Cerebellar nuclear complex (tissue), 1 donor: ENCODE data around the gene FLRT2.

Experiments
- DNase-seq, 2 experiments: peaks; one replicate each; lab custom pipeline; 2025; lab: John Stamatoyannopoulos, UW

The FLRT2 gene

DNA sequence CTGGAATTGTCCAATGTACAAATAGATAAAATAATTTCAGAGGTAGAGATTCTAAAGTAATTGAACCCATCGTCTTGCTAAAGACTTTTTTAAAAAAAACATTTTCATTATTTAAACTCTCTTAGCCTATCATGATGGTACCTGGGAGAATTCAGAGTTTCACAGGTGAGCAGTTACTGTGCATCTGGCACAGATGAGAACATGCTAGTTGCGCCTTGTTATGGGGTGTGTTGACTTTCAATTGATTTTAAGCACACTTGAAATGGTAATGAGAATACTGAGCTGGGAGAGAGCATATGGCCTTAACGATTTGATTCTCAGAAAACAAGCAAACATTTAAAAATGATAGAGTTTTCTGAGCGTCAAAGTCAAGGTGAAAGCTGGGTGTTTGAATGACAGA, 66.6 kb downstream of the FLRT2 start:
- no peak for DNase-seq

DNA sequence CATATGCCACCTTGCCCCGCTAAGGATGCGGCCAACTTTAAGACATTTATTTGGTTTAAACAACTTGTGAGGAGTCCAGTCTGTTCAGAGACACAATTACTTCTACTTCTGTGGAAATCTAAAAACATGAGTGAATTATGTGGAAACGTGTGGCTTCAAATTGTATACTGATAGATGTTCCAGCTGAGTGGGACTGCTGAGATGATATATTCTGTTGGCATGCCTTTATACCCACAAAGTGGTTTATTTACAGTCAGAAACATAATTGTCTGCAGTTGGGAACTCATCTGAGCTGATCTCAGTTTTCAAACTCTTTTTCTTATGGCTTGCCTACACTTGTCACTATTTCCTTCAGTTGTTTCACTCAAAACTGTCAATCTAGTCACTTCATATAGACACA, 67.8 kb downstream of the FLRT2 start:
- no peak for DNase-seq

DNA sequence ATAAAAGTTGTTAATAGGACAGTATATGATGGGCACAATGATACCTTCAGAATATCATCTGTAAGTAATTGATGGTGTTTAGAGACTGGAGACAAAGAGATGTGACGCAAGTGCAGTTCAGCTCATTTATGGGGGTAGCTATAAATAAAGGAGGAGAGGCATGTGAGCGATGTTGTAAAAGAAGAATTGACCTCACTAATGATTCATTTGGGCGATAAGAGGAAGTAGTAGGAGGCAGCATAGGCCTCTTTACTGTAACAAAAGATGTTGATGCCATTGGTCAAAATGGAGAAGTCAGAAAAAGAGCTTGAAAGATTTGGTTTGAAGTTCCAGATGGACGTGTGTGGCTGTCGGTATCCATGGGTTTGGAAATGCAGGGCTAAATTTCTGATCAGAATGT, 70.0 kb downstream of the FLRT2 start:
- no peak for DNase-seq

DNA sequence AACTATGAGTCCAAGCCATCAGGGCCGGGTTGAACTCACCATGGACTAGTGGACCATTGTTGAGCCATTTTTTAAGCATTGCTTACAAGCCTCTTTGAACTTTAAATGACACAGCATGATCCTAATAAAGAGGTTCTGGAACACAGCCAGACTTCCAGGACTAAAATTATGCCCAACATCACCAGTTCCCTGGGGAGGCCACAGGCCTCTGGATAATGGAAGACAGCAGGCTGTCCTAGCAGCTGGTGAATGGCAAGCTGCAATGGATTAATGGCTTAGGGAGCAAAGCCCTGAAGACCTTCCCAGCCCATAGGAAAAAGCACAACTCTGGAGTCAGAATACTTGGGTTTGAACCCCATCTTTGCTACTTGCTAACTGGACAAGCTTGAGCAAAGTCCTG, 71.3 kb downstream of the FLRT2 start:
- no peak for DNase-seq

DNA sequence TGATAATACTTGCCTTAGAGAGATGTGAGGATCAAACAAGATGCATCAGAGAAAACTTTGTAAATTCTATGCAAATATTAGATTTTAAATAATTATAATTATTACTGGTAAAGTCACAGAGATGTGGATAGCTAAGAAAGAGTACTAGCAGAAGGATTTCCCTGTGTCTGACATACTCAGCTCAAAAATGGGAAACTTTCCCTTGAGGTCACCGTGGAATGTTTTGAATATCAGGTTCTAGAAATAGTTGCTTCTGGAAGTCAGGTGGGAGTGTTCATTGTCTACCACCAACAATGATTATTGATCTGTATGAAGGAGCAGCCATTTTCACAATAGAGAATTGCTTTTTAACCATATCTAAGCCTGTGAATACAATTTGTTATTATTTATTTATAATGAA, 71.7 kb downstream of the FLRT2 start:
- DNase-seq, result no peak

DNA sequence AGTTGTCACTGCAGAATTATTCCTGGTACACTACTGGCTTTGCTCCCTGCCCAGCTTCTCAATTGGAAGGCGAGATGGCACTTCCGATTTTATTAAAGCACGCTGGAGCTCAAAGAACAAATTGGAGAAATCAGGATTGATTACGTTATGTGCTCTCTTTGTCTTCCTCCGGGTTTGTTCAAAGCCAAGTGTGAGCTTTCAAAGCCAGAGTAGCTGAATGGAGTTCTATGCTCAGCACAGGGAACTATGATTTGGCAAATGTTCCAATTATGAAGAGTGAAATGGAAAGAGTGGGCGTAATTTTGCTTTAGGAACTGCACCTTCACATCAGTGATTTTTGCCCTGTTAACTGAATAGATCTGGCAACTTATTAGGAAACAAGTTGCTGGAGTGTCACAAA, 72.4 kb downstream of the FLRT2 start:
- no peak for DNase-seq

DNA sequence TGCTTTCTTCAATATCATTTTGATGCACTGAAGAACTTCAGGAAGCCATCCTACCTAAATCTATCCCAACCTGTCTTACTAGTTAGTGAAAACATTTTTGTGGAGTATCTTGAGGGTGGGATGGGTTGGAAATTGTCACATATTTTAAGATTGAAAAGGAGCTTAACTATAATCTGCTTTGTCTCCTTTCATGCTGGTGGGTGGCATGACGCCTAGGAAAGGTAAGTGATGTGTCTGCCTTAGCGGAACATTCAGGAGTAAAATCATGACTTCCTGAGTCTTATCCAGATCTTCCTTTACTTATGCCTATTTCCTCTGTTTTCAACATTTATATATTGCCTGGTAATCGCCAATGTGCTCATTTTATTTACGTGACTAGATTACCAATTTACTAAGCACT, 74.1 kb downstream of the FLRT2 start:
- no peak for DNase-seq

DNA sequence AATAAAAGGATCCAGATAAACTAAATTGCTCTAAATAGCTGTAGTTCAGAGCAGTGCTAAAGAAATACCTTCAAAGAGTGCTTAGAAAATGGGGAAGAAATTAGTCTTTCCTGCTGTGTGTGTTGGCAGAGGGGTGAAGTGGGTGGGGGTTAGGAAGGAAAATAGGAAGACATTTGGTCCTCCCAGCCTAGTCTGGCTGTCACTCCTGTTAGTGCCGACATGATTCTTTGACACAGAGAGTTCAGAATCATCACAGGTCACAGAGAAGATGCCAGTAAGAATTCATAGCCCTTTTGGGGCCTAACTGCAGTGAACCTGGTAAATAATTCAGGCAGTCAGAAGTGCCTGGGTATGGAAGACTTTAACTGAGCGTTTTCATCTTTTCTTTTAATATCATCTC, 74.8 kb downstream of the FLRT2 start:
- DNase-seq, result no peak

DNA sequence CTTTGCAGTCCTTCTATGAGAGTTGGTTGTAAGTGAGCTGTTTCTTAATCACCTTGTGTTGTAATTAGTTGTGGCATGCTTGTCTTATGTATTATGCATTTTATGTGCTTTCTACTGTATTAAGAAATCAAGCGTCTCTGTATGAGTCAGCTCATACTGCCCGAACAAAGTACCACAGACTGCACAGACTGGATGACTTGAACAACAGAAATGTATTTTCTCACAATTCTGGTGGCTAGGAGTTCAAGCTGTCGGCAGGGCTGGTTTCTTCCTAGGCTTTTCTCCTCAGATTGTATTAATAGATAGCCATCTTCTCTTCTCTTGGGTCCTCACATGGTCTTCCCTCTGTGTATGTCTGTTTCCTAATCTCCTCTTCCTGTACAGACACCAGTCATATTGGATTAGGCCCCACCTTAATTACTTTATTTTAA, 77.7 kb downstream of the FLRT2 start:
- no peak for DNase-seq

DNA sequence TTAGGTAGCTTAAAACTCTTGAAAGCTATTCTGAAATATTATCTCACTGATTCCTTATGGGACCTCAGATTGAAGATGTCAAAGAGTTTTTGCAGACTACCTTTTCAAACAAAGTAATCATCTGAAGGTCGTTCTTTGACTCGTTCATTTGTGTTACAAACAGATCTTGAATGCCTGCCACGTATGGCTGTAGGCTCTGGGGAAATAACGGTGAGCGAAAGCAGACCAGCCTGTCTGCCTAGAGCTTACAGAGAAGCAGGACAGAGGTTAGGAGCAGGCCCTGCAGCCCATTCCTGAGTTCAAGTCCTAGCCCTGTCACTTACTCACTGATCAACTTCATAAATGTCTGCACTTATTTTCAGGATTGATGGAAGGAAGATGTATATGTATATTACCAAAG, 83.6 kb downstream of the FLRT2 start:
- no peak for DNase-seq

DNA sequence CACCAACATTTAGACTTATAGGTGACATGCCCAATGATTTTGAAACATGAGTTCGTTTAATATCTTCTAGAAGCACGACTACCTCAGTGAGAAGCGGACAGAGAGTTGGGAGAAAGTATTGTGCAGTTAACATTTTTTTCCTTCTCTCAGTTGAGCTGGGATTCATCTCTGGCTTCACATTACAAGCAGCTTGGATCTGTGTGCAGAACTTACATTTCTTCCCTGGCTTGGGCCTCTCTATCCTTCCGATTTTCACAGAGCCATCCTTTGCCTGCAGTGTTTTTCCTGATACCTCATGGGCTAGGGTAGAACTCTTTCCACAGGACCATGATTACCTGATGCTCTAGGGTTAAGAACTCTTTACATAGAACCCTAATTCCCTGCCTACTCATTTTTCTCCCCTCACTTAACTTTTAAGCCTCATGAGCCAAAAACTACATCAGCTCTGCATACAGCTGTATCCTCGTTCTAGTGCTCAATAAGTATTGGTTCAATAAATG, 86.5 kb downstream of the FLRT2 start:
- DNase-seq, result no peak

DNA sequence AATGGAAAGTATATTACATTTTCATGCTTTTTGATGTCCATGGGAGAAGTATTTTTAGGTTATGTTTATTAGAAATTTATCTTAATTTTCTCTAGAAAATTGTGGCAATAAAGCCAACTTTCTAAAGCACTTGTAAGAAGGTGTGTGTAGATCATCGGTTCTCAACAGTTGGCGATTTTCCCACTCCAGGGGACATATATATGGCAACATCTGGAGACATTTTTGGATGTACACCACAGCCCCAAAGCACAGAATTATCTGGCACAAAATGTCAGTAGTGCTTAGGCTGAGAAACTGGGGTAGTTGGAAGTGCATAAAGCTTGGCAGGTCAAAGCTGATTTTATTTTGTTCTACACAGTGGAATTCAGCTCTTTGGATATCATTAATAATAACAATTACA, 86.9 kb downstream of the FLRT2 start:
- no peak for DNase-seq

DNA sequence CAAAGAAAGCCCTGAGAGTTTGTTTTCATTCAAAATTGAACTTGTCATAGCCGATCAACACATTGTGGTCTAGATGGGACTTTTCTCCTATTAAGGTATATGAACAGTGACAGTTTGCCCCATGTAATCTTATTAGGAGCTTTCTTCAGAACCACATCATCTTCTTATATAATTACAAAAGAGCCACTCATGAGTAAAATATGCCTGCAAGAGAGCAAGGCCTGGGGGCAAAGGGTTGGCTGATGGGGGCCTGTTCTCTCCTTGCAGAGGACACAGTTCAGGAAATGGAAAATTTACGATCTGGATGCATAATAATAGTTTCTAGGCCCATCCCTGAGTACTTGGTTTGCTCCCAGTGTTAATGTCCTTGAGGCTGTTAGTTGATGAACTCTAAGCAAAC, 87.8 kb downstream of the FLRT2 start:
- DNase-seq, result no peak

DNA sequence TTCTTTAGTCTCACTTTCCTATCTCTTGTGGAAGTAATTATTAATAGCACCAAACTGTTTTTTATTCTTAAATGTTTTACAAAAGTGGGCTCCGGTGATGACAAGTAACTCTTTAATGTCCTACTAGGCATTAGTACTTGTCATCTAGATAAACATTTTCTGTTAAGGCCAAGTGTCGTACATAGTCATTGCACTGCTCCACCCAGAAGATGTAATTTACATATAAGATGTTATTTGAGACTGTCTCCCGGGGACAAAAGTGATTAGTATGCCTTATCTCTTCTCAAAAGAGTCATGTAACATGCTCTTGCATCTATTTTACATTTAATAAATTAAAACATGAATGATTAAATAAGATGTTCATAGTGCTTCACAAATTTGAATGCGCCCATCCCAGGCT, 88.4 kb downstream of the FLRT2 start:
- DNase-seq, result no peak

DNA sequence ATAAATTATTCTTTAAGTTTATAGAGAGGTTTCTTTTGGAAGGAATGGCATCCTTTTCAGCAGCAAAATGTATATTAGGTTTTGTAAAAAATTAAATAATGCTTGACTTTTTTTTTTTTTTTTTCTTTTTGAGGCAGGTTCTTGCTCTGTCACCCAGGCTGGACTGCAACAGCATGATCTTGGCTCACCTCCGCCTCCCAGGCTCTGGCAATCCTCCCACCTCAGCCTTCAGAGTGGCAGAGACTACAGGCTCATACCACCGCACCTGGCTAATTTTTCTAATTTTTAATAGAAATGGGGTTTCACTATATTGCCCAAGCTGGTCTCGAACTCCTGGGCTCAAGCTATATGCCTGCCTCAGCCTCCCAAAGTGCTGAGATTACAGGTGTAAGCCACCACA, 89.0 kb downstream of the FLRT2 start:
- no peak for DNase-seq

DNA sequence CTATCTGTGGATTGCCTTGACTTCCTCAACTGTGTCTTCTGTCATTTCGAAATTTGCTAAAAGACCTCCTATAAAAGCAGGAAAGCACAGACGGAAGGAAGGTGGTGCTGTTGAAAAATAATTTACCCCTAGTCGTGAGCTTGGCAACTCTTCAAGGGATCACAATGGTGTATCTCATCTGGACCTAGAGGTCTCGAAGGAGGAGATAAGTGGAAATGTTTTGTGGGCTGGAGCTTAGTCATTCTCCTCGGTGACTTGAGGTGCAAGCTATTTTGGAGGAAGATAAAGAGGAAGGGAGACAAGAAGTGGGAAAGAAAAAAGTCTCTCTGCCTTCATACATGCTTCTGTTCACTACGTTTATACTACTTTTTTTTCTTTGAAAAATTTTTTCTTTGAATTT, 89.9 kb downstream of the FLRT2 start:
- no peak for DNase-seq

DNA sequence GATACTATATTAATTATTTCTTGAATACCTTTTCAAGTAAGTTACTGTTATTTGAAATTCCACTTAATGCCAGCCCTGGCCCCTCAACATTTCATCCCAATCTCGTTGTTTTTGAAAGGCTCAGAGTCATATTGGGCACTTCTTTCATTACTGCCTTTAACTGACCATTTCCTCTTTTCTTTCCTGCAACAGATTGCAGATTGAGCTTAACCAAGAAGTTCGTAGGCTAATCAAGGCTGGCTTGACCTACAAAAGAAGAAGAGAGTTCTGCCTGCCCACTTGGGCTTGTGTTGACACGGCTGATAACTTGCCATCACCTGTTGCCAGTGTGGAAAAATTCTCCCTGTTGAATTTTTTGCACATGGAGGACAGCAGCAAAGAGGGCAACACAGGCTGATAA, 91.0 kb downstream of the FLRT2 start:
- DNase-seq, result no peak

DNA sequence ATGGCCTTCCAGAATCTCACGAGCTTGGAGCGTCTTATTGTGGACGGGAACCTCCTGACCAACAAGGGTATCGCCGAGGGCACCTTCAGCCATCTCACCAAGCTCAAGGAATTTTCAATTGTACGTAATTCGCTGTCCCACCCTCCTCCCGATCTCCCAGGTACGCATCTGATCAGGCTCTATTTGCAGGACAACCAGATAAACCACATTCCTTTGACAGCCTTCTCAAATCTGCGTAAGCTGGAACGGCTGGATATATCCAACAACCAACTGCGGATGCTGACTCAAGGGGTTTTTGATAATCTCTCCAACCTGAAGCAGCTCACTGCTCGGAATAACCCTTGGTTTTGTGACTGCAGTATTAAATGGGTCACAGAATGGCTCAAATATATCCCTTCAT, 92.2 kb downstream of the FLRT2 start:
- no peak for DNase-seq

DNA sequence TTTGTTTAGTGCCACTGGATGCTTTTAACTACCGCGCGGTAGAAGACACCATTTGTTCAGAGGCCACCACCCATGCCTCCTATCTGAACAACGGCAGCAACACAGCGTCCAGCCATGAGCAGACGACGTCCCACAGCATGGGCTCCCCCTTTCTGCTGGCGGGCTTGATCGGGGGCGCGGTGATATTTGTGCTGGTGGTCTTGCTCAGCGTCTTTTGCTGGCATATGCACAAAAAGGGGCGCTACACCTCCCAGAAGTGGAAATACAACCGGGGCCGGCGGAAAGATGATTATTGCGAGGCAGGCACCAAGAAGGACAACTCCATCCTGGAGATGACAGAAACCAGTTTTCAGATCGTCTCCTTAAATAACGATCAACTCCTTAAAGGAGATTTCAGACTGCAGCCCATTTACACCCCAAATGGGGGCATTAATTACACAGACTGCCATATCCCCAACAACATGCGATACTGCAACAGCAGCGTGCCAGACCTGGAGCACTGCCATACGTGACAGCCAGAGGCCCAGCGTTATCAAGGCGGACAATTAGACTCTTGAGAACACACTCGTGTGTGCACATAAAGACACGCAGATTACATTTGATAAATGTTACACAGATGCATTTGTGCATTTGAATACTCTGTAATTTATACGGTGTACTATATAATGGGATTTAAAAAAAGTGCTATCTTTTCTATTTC, 93.2 kb downstream of the FLRT2 start:
- DNase-seq, result no peak

DNA sequence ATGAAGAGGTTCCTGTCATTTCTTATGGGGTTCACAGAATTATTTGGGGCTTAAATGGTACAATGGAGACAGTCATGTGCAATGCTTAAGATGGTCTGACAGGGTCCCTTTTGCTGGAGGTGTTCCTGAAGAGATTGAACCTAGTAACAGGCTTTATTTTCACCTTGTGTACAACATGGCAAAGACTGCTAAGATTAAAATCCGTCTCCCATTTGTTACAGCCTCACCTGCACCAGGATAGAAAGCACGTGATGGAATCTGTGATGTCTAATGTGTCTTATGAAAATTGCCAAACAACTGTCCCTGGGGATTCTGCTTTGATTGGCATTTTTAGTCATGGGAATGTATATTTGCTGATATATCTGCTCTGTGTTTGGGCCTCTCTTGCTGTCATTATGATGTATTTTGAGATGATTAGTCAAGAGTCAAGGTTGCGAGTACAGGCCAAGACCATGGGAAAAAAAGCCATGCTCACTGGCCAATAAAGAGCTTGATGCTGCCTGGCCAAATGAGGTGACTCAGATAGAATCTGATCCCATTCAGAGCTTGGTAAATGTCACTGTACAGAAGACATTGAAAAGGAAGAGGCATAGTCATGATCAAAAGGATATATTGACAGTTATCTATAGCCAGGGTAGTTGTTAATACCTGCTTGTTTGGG, 96.1 kb downstream of the FLRT2 start:
- no peak for DNase-seq

DNA sequence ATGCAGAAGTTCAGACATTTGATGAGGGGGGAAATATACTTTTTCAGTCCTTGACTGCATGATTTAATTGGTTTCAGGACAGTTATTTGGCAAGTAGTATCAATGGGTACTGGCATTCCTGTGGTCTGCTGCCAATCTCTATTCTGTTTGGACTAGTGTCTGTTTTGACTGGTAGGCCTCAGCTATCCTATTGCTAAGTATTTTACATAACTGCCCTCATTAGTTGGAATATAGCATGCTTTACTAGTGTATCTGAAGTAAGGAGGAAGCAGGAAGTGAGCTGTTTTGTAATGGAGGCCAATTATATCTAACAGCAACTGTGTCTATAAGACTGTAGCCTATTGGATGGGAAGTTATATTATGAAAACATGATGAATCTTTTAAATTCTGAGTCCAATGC, 104.3 kb downstream of the FLRT2 start:
- no peak for DNase-seq

DNA sequence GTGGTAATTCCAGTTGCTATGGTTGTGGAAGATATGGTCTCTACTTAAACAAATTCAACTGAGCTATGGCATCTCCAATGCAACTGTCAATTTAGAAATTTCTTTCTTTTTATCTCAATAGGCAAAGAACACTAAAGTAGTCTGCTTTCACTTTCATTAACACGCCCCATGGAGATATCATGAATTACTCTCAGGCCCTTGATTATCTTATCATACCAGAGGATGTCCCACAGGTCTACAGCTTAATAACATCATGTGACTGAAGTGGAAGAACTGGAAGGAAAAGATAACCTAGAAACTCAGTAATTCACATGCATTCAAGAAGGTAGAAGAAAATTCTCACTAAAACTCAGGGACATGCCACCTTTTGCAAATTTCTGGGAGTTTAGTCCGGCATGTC, 114.3 kb downstream of the FLRT2 start:
- no peak for DNase-seq

DNA sequence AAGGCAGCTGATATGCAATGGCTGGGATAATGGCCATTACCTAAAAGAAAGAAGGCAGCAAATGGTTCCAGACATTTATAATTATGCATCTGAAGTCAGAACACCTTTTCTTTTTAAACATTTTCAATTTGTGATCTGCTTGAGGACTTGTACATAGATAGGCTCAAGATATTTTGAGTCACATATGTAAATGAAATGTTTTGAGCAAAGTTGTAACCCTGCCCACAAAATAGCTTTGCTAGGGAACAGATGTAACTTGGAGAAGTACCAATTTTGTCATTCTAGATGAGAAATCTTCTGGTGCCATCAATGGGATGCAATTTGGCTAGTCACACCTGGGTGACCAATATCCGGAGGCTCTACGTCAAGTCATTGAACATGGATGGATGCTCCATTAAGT, 123.1 kb downstream of the FLRT2 start:
- no peak for DNase-seq
